WTC11 (cell line): ENCODE measurements around the gene FAM53B. TPM values are rescaled to one million over a fixed set of nuclear protein-coding genes. Genes with fewer than 3 reads are reported as not detected.

Experiments used
- ATAC-seq: fragments of 200-7000 bp; cut with Tn5 transposase; 2 replicates; pipeline ENCODE4 v1.10.0; 2021; ENCODE audit warnings: mild to moderate bottlenecking, moderate library complexity
- CTCF ChIA-PET: fragments of 300-600 bp; sonication (Branson Sonifier 250); formaldehyde crosslinking; loops from one replicate; lab custom pipeline; 2021; ENCODE audit warnings: antibody characterized with exemption; lab: Charles Lee
- POLR2A ChIA-PET: fragments of 350-600 bp; sonication (Branson Sonifier 250); formaldehyde crosslinking; loops from one replicate; lab custom pipeline; 2021; ENCODE audit warnings: antibody characterized with exemption; lab: Charles Lee
- DNase-seq: peaks from one replicate; pipeline ENCODE4 v3.0.0; 2021; ENCODE audit warnings: low spot score
- H3K27ac Mint-ChIP-seq: 2 replicates; pipeline ENCODE4 v1.8.0; 2021; ENCODE audit warnings: mixed read lengths
- H3K27me3 Mint-ChIP-seq: 2 replicates; pipeline ENCODE4 v1.8.0; 2021; ENCODE audit warnings: low read depth, mild to moderate bottlenecking, moderate library complexity, mixed read lengths
- H3K36me3 Mint-ChIP-seq: 2 replicates; pipeline ENCODE4 v1.8.0; 2021; ENCODE audit warnings: mixed read lengths
- H3K4me1 Mint-ChIP-seq: 2 replicates; pipeline ENCODE4 v1.8.0; 2022; ENCODE audit warnings: mixed read lengths
- H3K4me3 Mint-ChIP-seq: 2 replicates; pipeline ENCODE4 v1.8.0; 2021; ENCODE audit warnings: mild to moderate bottlenecking, moderate library complexity, mixed read lengths
- H3K9me3 Mint-ChIP-seq: 2 replicates; pipeline ENCODE4 v1.8.0; 2021; ENCODE audit warnings: mixed read lengths
- AFF4 ChIP-seq: sonication (generic); formaldehyde crosslinking; IDR thresholded peaks from 2 replicates; pipeline ENCODE4 v1.8.1; 2023; ENCODE audit warnings: mild to moderate bottlenecking, missing genetic modification reagents, borderline replicate concordance
- E2F1 ChIP-seq: sonication (generic); formaldehyde crosslinking; IDR thresholded peaks from 2 replicates; pipeline ENCODE4 v1.8.0; 2022; ENCODE audit warnings: mild to moderate bottlenecking, missing genetic modification reagents
- ETV6 ChIP-seq: sonication (generic); formaldehyde crosslinking; IDR thresholded peaks from 2 replicates; pipeline ENCODE4 v1.8.1; 2022; ENCODE audit warnings: mild to moderate bottlenecking, missing genetic modification reagents
- GTF2I ChIP-seq: fragments of 250-450 bp; sonication (Bioruptor Pico); conservative IDR thresholded peaks from 2 replicates; pipeline ENCODE4 v1.4.0; 2021; ENCODE audit warnings: mild to moderate bottlenecking
- IRF1 ChIP-seq: sonication (generic); formaldehyde crosslinking; IDR thresholded peaks from 2 replicates; pipeline ENCODE4 v1.8.0; 2023; ENCODE audit warnings: missing genetic modification reagents
- JAZF1 ChIP-seq: fragments of 250-450 bp; sonication (Bioruptor Pico); IDR thresholded peaks from 2 replicates; pipeline ENCODE4 v1.9.0; 2021; ENCODE audit warnings: moderate library complexity, mild to moderate bottlenecking, inconsistent platforms
- MAX ChIP-seq: sonication (generic); formaldehyde crosslinking; IDR thresholded peaks from 2 replicates; pipeline ENCODE4 v1.8.0; 2022; ENCODE audit warnings: mild to moderate bottlenecking, missing genetic modification reagents
- MXD4 ChIP-seq: fragments of 250-450 bp; sonication (Bioruptor Pico); IDR thresholded peaks from 2 replicates; pipeline ENCODE4 v1.8.0; 2021; ENCODE audit warnings: mild to moderate bottlenecking, moderate library complexity, borderline replicate concordance
- MYBL2 ChIP-seq: sonication (generic); formaldehyde crosslinking; IDR thresholded peaks from 2 replicates; pipeline ENCODE4 v1.8.1; 2023; ENCODE audit warnings: mild to moderate bottlenecking, moderate library complexity, missing genetic modification reagents
- RORB ChIP-seq: fragments of 250-450 bp; sonication (Bioruptor Pico); IDR thresholded peaks from 2 replicates; pipeline ENCODE4 v1.9.0; 2021; ENCODE audit warnings: mild to moderate bottlenecking
- SMAD3 ChIP-seq: sonication (generic); formaldehyde crosslinking; IDR thresholded peaks from 2 replicates; pipeline ENCODE4 v1.8.0; 2022; ENCODE audit warnings: missing genetic modification reagents, mild to moderate bottlenecking, borderline replicate concordance
- TCF7 ChIP-seq: sonication (generic); formaldehyde crosslinking; IDR thresholded peaks from 2 replicates; pipeline ENCODE4 v1.8.0; 2022; ENCODE audit warnings: mild to moderate bottlenecking, low read depth, missing genetic modification reagents, moderate library complexity
- ZMAT4 ChIP-seq: fragments of 250-450 bp; sonication (Bioruptor Pico); IDR thresholded peaks from 2 replicates; pipeline ENCODE4 v1.9.0; 2021; ENCODE audit warnings: mild to moderate bottlenecking
- ZNF219 ChIP-seq: sonication (generic); formaldehyde crosslinking; IDR thresholded peaks from 2 replicates; pipeline ENCODE4 v1.8.0; 2023; ENCODE audit warnings: missing genetic modification reagents, mild to moderate bottlenecking, borderline replicate concordance
- ZNF416 ChIP-seq: fragments of 250-450 bp; sonication (Bioruptor Pico); IDR thresholded peaks from 2 replicates; pipeline ENCODE4 v1.9.0; 2021; ENCODE audit warnings: mild to moderate bottlenecking, inconsistent platforms
- ZNF671 ChIP-seq: fragments of 250-450 bp; sonication (Bioruptor Pico); IDR thresholded peaks from 2 replicates; pipeline ENCODE4 v1.8.0; 2021; ENCODE audit warnings: mild to moderate bottlenecking
- total RNA-seq: library from RNA; stranded (reverse); gene quantifications from 3 replicates; pipeline ENCODE4 v1.2.3, GENCODE V29; 2021
- TF ChIP-seq, protein P1 (sequence below): sonication (generic); formaldehyde crosslinking; IDR thresholded peaks from 2 replicates; pipeline ENCODE4 v1.8.1; 2023; ENCODE audit warnings: mild to moderate bottlenecking, missing genetic modification reagents, moderate library complexity
- TF ChIP-seq, protein P2 (sequence below): sonication (generic); formaldehyde crosslinking; IDR thresholded peaks from 2 replicates; pipeline ENCODE4 v1.8.1; 2022; ENCODE audit warnings: missing genetic modification reagents, borderline replicate concordance
- TF ChIP-seq, protein P3 (sequence below): sonication (generic); formaldehyde crosslinking; IDR thresholded peaks from 2 replicates; pipeline ENCODE4 v1.8.0; 2022; ENCODE audit warnings: mild to moderate bottlenecking, missing genetic modification reagents
- TF ChIP-seq, protein P4 (sequence below): sonication (generic); formaldehyde crosslinking; IDR thresholded peaks from 2 replicates; pipeline ENCODE4 v1.8.0; 2023; ENCODE audit warnings: missing genetic modification reagents, mild to moderate bottlenecking, borderline replicate concordance

Gene FAM53B
- total RNA-seq, 1 experiment from 2014 or later: 21.3 TPM

GRCh38 chr10:124628676-124629021 is 115.5 kb downstream of the FAM53B start:
- POLR2A ChIA-PET: no interaction called here
- TF ChIP-seq, protein P1, sequence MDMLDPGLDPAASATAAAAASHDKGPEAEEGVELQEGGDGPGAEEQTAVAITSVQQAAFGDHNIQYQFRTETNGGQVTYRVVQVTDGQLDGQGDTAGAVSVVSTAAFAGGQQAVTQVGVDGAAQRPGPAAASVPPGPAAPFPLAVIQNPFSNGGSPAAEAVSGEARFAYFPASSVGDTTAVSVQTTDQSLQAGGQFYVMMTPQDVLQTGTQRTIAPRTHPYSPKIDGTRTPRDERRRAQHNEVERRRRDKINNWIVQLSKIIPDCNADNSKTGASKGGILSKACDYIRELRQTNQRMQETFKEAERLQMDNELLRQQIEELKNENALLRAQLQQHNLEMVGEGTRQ (CRISPR knock-in tag): no peak
- TF ChIP-seq TCF7 (no peak), SMAD3 (CRISPR knock-in tag) (no peak), JAZF1 (CRISPR knock-in tag) (no peak), RORB (CRISPR knock-in tag) (no peak), ZNF671 (CRISPR knock-in tag) (no peak), E2F1 (CRISPR knock-in tag) (no peak), IRF1 (CRISPR knock-in tag) (no peak), MAX (no peak), ZNF416 (CRISPR knock-in tag) (no peak), ZMAT4 (CRISPR knock-in tag) (no peak), MXD4 (CRISPR knock-in tag) (no peak), MYBL2 (CRISPR knock-in tag) (no peak), ZNF219 (CRISPR knock-in tag) (no peak), ETV6 (CRISPR knock-in tag) (no peak), GTF2I (CRISPR knock-in tag) (no peak), AFF4 (CRISPR knock-in tag) (no peak)
- TF ChIP-seq, protein P2, sequence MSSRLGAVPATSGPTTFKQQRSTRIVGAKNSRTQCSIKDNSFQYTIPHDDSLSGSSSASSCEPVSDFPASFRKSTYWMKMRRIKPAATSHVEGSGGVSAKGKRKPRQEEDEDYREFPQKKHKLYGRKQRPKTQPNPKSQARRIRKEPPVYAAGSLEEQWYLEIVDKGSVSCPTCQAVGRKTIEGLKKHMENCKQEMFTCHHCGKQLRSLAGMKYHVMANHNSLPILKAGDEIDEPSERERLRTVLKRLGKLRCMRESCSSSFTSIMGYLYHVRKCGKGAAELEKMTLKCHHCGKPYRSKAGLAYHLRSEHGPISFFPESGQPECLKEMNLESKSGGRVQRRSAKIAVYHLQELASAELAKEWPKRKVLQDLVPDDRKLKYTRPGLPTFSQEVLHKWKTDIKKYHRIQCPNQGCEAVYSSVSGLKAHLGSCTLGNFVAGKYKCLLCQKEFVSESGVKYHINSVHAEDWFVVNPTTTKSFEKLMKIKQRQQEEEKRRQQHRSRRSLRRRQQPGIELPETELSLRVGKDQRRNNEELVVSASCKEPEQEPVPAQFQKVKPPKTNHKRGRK: no peak
- TF ChIP-seq, protein P3, sequence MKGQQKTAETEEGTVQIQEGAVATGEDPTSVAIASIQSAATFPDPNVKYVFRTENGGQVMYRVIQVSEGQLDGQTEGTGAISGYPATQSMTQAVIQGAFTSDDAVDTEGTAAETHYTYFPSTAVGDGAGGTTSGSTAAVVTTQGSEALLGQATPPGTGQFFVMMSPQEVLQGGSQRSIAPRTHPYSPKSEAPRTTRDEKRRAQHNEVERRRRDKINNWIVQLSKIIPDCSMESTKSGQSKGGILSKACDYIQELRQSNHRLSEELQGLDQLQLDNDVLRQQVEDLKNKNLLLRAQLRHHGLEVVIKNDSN (CRISPR knock-in tag): no peak
- TF ChIP-seq, protein P4, sequence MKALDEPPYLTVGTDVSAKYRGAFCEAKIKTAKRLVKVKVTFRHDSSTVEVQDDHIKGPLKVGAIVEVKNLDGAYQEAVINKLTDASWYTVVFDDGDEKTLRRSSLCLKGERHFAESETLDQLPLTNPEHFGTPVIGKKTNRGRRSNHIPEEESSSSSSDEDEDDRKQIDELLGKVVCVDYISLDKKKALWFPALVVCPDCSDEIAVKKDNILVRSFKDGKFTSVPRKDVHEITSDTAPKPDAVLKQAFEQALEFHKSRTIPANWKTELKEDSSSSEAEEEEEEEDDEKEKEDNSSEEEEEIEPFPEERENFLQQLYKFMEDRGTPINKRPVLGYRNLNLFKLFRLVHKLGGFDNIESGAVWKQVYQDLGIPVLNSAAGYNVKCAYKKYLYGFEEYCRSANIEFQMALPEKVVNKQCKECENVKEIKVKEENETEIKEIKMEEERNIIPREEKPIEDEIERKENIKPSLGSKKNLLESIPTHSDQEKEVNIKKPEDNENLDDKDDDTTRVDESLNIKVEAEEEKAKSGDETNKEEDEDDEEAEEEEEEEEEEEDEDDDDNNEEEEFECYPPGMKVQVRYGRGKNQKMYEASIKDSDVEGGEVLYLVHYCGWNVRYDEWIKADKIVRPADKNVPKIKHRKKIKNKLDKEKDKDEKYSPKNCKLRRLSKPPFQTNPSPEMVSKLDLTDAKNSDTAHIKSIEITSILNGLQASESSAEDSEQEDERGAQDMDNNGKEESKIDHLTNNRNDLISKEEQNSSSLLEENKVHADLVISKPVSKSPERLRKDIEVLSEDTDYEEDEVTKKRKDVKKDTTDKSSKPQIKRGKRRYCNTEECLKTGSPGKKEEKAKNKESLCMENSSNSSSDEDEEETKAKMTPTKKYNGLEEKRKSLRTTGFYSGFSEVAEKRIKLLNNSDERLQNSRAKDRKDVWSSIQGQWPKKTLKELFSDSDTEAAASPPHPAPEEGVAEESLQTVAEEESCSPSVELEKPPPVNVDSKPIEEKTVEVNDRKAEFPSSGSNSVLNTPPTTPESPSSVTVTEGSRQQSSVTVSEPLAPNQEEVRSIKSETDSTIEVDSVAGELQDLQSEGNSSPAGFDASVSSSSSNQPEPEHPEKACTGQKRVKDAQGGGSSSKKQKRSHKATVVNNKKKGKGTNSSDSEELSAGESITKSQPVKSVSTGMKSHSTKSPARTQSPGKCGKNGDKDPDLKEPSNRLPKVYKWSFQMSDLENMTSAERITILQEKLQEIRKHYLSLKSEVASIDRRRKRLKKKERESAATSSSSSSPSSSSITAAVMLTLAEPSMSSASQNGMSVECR: no peak
- TF ChIP-seq, all 79 proteins: peak for 0
- ATAC-seq (no peak), DNase-seq (no peak)
- H3K4me3 Mint-ChIP-seq: no peak overlapping the region
- CTCF ChIA-PET: interaction anchor here (1.3 to 4.4 kb wide), 7 partner anchors 8 to 112 kb away, joined by 5 to 20 read pairs (median 8); no protein-coding TSS in a partner anchor
- H3K27me3 Mint-ChIP-seq: no peaks in the 10 kb centered on the region
- no peaks in the 10 kb centered on the region for H3K36me3 Mint-ChIP-seq
- no peaks in the 10 kb centered on the region for H3K9me3 Mint-ChIP-seq
- H3K27ac Mint-ChIP-seq: no peak overlapping the region
- H3K4me1 Mint-ChIP-seq: peaks cover 31% of the 10 kb centered on the region
